Parathyroid adenoma (tissue), 2 donors: Measurements from ENCODE around the gene CLASP2.

Source experiments
- H2AFZ ChIP-seq: fragments of 300-600 bp; sonication (generic); one replicate; pipeline ENCODE4 v1.7.0; 2017; ENCODE audit warnings: antibody characterized with exemption, mild to moderate bottlenecking
- H3K27ac ChIP-seq: fragments of 300-600 bp; sonication (generic); one replicate; pipeline ENCODE4 v1.7.0; 2017
- H3K27me3 ChIP-seq: fragments of 300-600 bp; sonication (generic); one replicate; pipeline ENCODE4 v1.7.0; 2017; ENCODE audit warnings: low read length; ENCODE audit not compliant: control insufficient read depth, insufficient read depth
- H3K36me3 ChIP-seq: fragments of 300-600 bp; sonication (generic); one replicate; pipeline ENCODE4 v1.7.0; 2017; ENCODE audit warnings: low read length; ENCODE audit not compliant: control insufficient read depth, insufficient read depth
- H3K4me1 ChIP-seq: fragments of 300-600 bp; sonication (generic); one replicate; pipeline ENCODE4 v1.7.0; 2017; ENCODE audit warnings: control low read depth
- H3K4me2 ChIP-seq: fragments of 300-600 bp; sonication (generic); one replicate; pipeline ENCODE4 v1.7.0; 2017; ENCODE audit warnings: low read length
- H3K4me3 ChIP-seq: fragments of 300-600 bp; sonication (generic); one replicate; pipeline ENCODE4 v1.7.0; 2017; ENCODE audit warnings: low read depth, low read length
- H3K79me2 ChIP-seq: fragments of 300-600 bp; sonication (generic); one replicate; pipeline ENCODE4 v1.7.0; 2017; ENCODE audit warnings: control low read depth
- H3K9ac ChIP-seq: fragments of 300-600 bp; sonication (generic); one replicate; pipeline ENCODE4 v1.7.0; 2017; ENCODE audit warnings: mild to moderate bottlenecking
- H3K9me3 ChIP-seq: fragments of 300-600 bp; sonication (generic); one replicate; pipeline ENCODE4 v1.7.0; 2017; ENCODE audit warnings: low read length; ENCODE audit not compliant: control insufficient read depth
- CTCF ChIP-seq: fragments of 300-600 bp; sonication (generic); IDR thresholded peaks from one replicate; pipeline ENCODE4 v1.7.0; 2017; ENCODE audit warnings: antibody characterized with exemption, mild to moderate bottlenecking
- donor health status: primary hyperparathyroidism.

The CLASP2 gene

GRCh38 chr3:33526787-33527186 is 191.3 kb downstream of the CLASP2 start:
- no peak overlapping the region for H2AFZ ChIP-seq
- H3K27me3 ChIP-seq: no peaks in the 10 kb centered on the region
- H3K27ac ChIP-seq: no peak overlapping the region
- no peak for TF ChIP-seq CTCF
- H3K9ac ChIP-seq: no peak overlapping the region
- H3K36me3 ChIP-seq: no peaks in the 10 kb centered on the region
- H3K4me1 ChIP-seq: no peaks in the 10 kb centered on the region
- no peaks in the 10 kb centered on the region for H3K9me3 ChIP-seq
- H3K4me2 ChIP-seq: no peak overlapping the region
- H3K4me3 ChIP-seq: no peak overlapping the region
- H3K79me2 ChIP-seq: no peaks in the 10 kb centered on the region

GRCh38 chr3:33525232-33525631 is 192.8 kb downstream of the CLASP2 start:
- Histone ChIP-seq H3K9me3 (no peaks in the 10 kb centered on the region), H3K27ac (no peak overlapping the region), H3K9ac (no peak overlapping the region), H3K4me1 (no peaks in the 10 kb centered on the region), H3K4me3 (no peak overlapping the region), H3K4me2 (no peak overlapping the region), H3K36me3 (no peaks in the 10 kb centered on the region), H3K79me2 (no peaks in the 10 kb centered on the region), H2AFZ (no peak overlapping the region), H3K27me3 (no peaks in the 10 kb centered on the region)
- no peak for TF ChIP-seq CTCF

GRCh38 chr3:33523093-33523667 is 194.9 kb downstream of the CLASP2 start:
- Histone ChIP-seq H3K4me3 (no peak overlapping the region), H3K27me3 (no peaks in the 10 kb centered on the region), H3K27ac (no peak overlapping the region), H3K9me3 (no peaks in the 10 kb centered on the region), H3K4me2 (no peak overlapping the region), H3K36me3 (no peaks in the 10 kb centered on the region), H3K9ac (no peak overlapping the region), H3K4me1 (no peaks in the 10 kb centered on the region), H2AFZ (no peak overlapping the region), H3K79me2 (no peaks in the 10 kb centered on the region)
- TF ChIP-seq CTCF: no peak

GRCh38 chr3:33521736-33522135 is 196.3 kb downstream of the CLASP2 start:
- H3K36me3 ChIP-seq: no peaks in the 10 kb centered on the region

More at GRCh38 chr3:33521736-33522135, 196.3 kb downstream of the CLASP2 start:
- H3K79me2 ChIP-seq: no peaks in the 10 kb centered on the region
- H3K27me3 ChIP-seq: no peaks in the 10 kb centered on the region
- no peak overlapping the region for H3K9ac ChIP-seq
- H3K4me3 ChIP-seq: no peak overlapping the region
- no peak overlapping the region for H2AFZ ChIP-seq
- H3K4me1 ChIP-seq: no peaks in the 10 kb centered on the region
- H3K9me3 ChIP-seq: no peaks in the 10 kb centered on the region
- H3K4me2 ChIP-seq: no peak overlapping the region
- TF ChIP-seq CTCF: no peak
- no peak overlapping the region for H3K27ac ChIP-seq
